Fibroblast of the aortic adventitia (primary cell): Measurements from ENCODE around the gene NEIL3. TPM values are rescaled to one million over a fixed set of nuclear protein-coding genes. Genes with fewer than 3 reads are reported as not detected.

Experiments
- DNase-seq: peaks from one replicate; pipeline ENCODE4 v3.0.0-alpha.2; 2010; ENCODE audit warnings: low read depth
- H3K4me3 ChIP-seq: 2 replicates; pipeline ENCODE4 v1.5.1; 2011; ENCODE audit warnings: low read depth, mild to moderate bottlenecking, control low read depth, low read length, moderate library complexity
- total RNA-seq: library from RNA; depleted of rRNA; stranded (reverse); fragments of >200 nt; gene quantifications from 2 replicates; pipeline ENCODE4 v1.2.3, GENCODE V29; 2012; ENCODE audit warnings: low replicate concordance
- TF ChIP-seq, protein P1 (sequence below): IDR thresholded peaks from 2 replicates; pipeline ENCODE4 v1.5.1; 2011; ENCODE audit warnings: mild to moderate bottlenecking, low read length, control low read depth, inconsistent platforms; ENCODE audit not compliant: insufficient read depth

NEIL3 gene
- total RNA-seq, 1 donor = 20.8 TPM

DNA sequence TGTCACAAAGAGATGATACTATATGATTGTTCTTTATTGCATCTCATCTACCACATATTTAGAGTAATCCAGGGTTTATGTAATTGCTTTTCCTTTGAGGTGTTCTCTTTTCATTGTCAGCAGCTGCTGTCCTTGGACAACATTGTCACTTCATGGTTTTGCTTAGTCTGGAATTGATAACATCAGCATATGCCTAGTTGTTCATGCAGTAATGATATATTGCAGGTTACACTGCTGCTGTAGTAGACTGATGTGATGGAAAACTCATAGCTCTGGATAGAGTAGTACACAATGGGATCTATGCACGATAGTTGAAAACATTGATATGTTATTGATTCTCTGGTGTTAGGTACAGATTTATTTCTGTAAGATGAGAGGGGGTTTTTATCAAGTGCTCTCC, 13.7 kb downstream of the NEIL3 start:
- no peak for DNase-seq
- TF ChIP-seq, protein P1, sequence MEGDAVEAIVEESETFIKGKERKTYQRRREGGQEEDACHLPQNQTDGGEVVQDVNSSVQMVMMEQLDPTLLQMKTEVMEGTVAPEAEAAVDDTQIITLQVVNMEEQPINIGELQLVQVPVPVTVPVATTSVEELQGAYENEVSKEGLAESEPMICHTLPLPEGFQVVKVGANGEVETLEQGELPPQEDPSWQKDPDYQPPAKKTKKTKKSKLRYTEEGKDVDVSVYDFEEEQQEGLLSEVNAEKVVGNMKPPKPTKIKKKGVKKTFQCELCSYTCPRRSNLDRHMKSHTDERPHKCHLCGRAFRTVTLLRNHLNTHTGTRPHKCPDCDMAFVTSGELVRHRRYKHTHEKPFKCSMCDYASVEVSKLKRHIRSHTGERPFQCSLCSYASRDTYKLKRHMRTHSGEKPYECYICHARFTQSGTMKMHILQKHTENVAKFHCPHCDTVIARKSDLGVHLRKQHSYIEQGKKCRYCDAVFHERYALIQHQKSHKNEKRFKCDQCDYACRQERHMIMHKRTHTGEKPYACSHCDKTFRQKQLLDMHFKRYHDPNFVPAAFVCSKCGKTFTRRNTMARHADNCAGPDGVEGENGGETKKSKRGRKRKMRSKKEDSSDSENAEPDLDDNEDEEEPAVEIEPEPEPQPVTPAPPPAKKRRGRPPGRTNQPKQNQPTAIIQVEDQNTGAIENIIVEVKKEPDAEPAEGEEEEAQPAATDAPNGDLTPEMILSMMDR = no peak
- H3K4me3 ChIP-seq = no peak overlapping the region

DNA sequence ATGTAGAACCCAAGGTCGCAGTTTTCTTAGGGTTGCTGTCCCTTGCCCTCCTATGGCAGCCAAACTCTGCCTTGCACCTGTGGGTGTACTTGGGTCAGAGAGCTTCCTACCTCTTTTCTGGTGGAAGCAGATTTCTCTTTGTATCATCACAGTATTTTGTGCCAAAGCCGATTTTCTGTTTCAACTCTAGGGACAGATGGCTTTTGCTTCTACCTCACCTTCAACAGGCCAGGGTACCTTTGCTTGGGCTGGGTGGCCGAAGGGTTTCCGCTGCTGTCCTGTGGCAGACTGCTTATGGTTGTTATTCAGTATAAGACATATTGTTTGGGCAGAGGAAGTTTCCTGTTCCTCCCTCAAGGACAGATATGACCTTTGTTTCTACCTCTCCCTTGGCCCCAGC, 22.4 kb downstream of the NEIL3 start:
- H3K4me3 ChIP-seq = no peak overlapping the region
- DNase-seq = no peak
- TF ChIP-seq, protein P1 = no peak

DNA sequence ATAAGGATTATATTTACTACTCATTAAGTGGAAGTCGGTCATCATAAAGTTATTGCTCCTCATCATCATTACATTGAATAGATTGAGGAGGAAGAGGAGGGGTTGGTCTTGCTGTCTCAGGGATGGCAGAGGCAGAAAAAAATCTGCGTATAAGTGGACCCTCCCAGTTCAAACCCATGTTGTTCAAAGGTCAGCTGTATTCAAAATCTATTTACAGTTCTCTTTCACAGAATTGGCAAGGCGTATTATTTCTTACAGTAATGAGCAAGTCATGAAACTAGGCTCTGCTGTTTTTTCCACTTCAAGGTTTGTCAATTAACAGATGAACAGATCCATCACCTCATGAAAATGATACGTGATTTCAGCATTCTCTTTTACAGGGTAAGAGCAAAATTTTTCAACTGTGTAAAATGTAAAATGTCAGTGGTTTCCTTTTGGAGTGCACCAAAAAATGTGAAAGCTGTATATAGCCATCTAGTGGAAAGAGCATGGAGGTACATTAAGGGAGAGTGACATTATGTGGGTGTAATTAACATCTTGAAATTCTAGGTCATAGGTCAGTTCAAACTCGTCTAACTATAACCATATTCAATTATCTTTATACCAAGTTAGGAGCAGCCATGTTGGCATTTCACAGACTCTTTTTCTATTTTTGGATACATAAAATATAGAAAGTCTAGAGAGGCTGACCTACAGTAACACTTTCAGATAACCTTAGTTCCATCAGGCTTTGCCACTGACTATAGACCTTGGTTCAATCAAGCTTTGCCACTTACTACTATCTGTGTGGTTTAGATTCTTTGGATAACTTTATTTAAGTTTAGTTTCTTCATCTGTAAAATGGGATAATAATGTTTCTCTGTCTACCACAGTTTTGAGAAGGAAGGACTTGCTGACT, 30.1 kb downstream of the NEIL3 start:
- H3K4me3 ChIP-seq = no peak overlapping the region

DNA sequence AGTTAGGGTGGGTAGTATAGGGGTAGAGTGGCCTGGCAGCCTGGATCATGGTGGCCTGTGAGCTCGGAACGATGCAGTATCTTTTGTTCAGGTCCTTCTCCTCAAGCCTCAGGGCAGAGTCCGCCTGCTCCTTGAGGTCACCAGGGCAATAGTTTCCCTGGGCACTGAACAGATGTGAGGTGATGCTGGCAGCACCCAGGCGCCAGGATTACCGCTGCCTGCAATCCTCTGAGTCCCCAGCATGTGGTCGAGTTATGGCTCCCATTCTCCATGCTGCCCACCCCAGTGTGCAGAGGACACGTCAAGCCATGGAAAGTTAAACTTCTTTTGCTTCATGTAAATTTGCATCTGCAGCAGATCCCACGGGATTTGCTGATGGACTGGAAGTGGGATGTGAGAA, 38.7 kb downstream of the NEIL3 start:
- DNase-seq = no peak
- TF ChIP-seq, protein P1 = no peak
- no peak overlapping the region for H3K4me3 ChIP-seq

More for the DNA sequence above, 30.1 kb downstream of the NEIL3 start:
- TF ChIP-seq, protein P1 = peak; percentile 83
- peak; percentile 70 for DNase-seq

DNA sequence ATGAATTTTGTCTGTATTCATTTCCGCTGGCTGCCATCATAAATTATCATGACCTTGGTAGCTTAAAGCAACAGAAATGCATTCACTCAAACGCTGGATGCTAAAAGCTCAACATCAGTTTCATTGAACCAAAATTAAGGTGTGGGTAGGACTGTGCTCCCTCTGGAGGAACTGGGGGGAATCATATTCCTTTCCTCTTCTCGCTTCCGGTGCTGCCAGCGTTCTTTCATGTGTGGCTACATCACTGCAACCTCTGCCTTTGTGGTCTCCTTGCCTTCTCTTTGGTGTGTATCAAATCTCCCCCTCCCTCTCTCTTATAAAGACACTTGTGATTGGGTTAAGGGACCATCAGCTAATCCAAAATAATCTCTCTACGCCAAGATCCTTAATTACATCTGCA, 39.5 kb downstream of the NEIL3 start:
- TF ChIP-seq, protein P1 = no peak
- no peak overlapping the region for H3K4me3 ChIP-seq

DNA sequence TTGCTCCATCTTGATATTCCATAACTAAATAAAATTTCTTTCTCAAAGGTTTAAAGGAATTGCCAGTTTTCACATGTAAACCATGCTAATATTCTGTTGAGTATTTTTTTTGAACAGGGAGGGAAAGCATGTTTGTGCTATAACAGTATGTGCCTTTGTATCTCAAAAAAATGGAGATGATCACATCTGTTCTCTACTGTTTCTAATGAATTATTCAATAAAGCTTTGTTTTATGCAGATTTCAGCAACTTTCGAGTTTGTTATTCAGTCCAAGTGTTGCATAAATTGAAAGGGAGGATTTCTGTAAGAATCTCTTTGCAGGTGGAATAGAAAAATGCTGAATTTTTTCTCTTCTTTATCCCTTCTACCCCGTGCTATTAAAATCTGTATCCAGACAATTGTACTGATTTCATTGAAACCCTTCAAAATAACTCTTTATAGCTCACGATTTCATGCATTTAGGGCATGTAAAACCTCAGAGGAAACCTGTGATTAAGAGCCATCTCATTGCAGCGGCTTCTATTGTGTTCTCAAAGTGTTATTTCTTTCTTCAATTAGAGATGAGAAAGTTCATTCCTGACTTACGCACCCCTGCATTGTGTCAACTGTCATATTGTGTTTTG, 42.1 kb downstream of the NEIL3 start:
- H3K4me3 ChIP-seq = no peak overlapping the region
- DNase-seq = no peak
- TF ChIP-seq, protein P1 = no peak

More for the DNA sequence above, 39.5 kb downstream of the NEIL3 start:
- no peak for DNase-seq
